GM23248 (cell line): ENCODE measurements around the gene WDR59. TPM values are rescaled to one million over a fixed set of nuclear protein-coding genes. Genes with fewer than 3 reads are reported as not detected.

Source experiments
- DNase-seq: peaks from one replicate; pipeline ENCODE4 v3.0.0-alpha.2; 2015
- H2AFZ ChIP-seq: fragments of 200-600 bp; sonication (generic); 2 replicates; pipeline ENCODE4 v1.6.1; 2016; ENCODE audit warnings: antibody characterized with exemption
- H3F3A ChIP-seq: fragments of 200-600 bp; sonication (generic); 2 replicates; pipeline ENCODE4 v1.6.1; 2016; ENCODE audit warnings: mild to moderate bottlenecking, antibody characterized with exemption, mixed run types; ENCODE audit not compliant: insufficient read depth
- H3K27ac ChIP-seq: fragments of 200-600 bp; sonication (generic); 2 replicates; pipeline ENCODE4 v1.5.1; 2016; ENCODE audit warnings: mild to moderate bottlenecking
- H3K27me3 ChIP-seq: fragments of 200-600 bp; sonication (generic); replicated peaks from 2 replicates; pipeline ENCODE4 v1.6.1; 2016; ENCODE audit warnings: mild to moderate bottlenecking; ENCODE audit not compliant: insufficient read depth
- H3K36me3 ChIP-seq: fragments of 200-600 bp; sonication (generic); 2 replicates; pipeline ENCODE4 v1.6.1; 2016; ENCODE audit warnings: low read depth, mild to moderate bottlenecking
- H3K4me1 ChIP-seq: fragments of 200-600 bp; sonication (generic); 2 replicates; pipeline ENCODE4 v1.6.1; 2016; ENCODE audit warnings: mild to moderate bottlenecking; ENCODE audit not compliant: insufficient read depth
- H3K4me2 ChIP-seq: fragments of 200-600 bp; sonication (generic); one replicate; pipeline ENCODE4 v1.6.1; 2016; ENCODE audit warnings: mild to moderate bottlenecking; ENCODE audit not compliant: unreplicated experiment
- H3K4me3 ChIP-seq: fragments of 200-600 bp; sonication (generic); 2 replicates; pipeline ENCODE4 v1.5.1; 2016; ENCODE audit warnings: mild to moderate bottlenecking
- H3K79me2 ChIP-seq: fragments of 200-600 bp; sonication (generic); 2 replicates; pipeline ENCODE4 v1.6.1; 2016; ENCODE audit warnings: mild to moderate bottlenecking; ENCODE audit not compliant: insufficient read depth
- H3K9ac ChIP-seq: fragments of 200-600 bp; sonication (generic); 2 replicates; pipeline ENCODE4 v1.6.1; 2016; ENCODE audit warnings: mild to moderate bottlenecking
- H3K9me2 ChIP-seq: fragments of 200-600 bp; sonication (generic); 2 replicates; pipeline ENCODE4 v1.6.1; 2016; ENCODE audit warnings: mixed run types, mild to moderate bottlenecking, moderate library complexity; ENCODE audit not compliant: insufficient read depth
- H3K9me3 ChIP-seq: fragments of 200-600 bp; sonication (generic); one replicate; pipeline ENCODE4 v1.6.1; 2017; ENCODE audit warnings: low read depth
- H4K20me1 ChIP-seq: fragments of 200-600 bp; sonication (generic); 2 replicates; pipeline ENCODE4 v1.6.0; 2016; ENCODE audit not compliant: insufficient read depth
- EZH2 ChIP-seq: fragments of 200-600 bp; sonication (generic); IDR thresholded peaks from 2 replicates; pipeline ENCODE4 v1.6.1; 2018; ENCODE audit warnings: antibody characterized with exemption, mild to moderate bottlenecking; ENCODE audit not compliant: insufficient read depth, poor library complexity, severe bottlenecking
- EZH2phosphoT487 ChIP-seq: fragments of 200-600 bp; sonication (generic); IDR thresholded peaks from 2 replicates; pipeline ENCODE4 v1.6.1; 2018; ENCODE audit warnings: antibody characterized with exemption, moderate library complexity, mild to moderate bottlenecking, low read depth; ENCODE audit not compliant: insufficient read depth
- WGBS, 2 experiments: methylation state at CpG; one replicate each; pipeline ENCODE4 v1.1.6; 2015 to 2017; ENCODE audit warnings: low lambda C conversion rate in 2 of 2, low coverage in 1 of 2; ENCODE audit errors: missing lambda C conversion rate in 2 of 2; 5-methylcytosine and 5-hydroxymethylcytosine counted together
- in situ Hi-C: fragments of 300-500 bp; cut with MboI; formaldehyde crosslinking; loops from 2 replicates; pipeline ENCODE4 v1.15.0; 2020
- polyA plus RNA-seq: library from polyadenylated mRNA; unstranded; fragments of >200 nt; fragmentation: Nextera tagmentation; extraction: Ambion mirVana; gene quantifications from 2 replicates; pipeline ENCODE4 v1.2.1, GENCODE V29; 2016
- total RNA-seq: library from RNA; depleted of rRNA; stranded (reverse); fragments of >200 nt; shearing (Covaris generic); gene quantifications from 2 replicates; pipeline ENCODE4 v1.2.3, GENCODE V29; 2014

WDR59 gene
- total and polyA plus RNA-seq, 2 experiments from 2014 or later = 8.3 to 15.2 TPM

DNA sequence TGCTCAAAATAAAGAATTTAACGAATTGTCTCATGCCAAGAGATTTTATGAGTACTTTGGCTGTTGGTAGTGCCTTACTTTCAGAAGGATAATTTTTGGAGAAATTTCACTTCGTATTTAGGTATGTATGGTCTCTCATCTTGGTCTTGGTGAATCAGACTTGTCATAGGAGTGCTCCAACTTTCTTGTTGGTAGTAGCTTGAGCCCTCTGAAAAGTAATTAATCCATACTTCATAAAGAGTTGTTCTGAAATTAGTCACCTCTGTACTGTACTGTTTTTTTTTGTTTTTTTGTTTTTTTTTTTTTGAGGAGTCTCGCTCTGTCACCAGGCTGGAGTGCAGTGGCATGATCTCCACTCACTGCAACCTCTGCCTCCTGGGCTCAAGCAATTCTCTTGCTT, 25.5 kb upstream of the WDR59 start:
- H3F3A ChIP-seq = peaks cover 31% of the 10 kb centered on the region
- H2AFZ ChIP-seq = no peak overlapping the region
- H3K36me3 ChIP-seq = no peaks in the 10 kb centered on the region
- H3K4me3 ChIP-seq = no peak overlapping the region
- H3K27me3 ChIP-seq = no peaks in the 10 kb centered on the region
- no peak overlapping the region for H3K9ac ChIP-seq
- WGBS, 2 experiments = 7 to 8% methylated on average over 2 to 3 of the region's 3 CpGs
- peaks cover 90% of the 10 kb centered on the region for H3K79me2 ChIP-seq
- TF ChIP-seq EZH2phosphoT487 = no peak
- no peak for TF ChIP-seq EZH2
- H4K20me1 ChIP-seq = no peaks in the 10 kb centered on the region
- no peak for DNase-seq
- no peak overlapping the region for H3K27ac ChIP-seq
- H3K4me1 ChIP-seq = peaks cover 28% of the 10 kb centered on the region
- H3K4me2 ChIP-seq = no peak overlapping the region
- in situ Hi-C loops = no loop called here
- no peaks in the 10 kb centered on the region for H3K9me2 ChIP-seq
- H3K9me3 ChIP-seq = no peaks in the 10 kb centered on the region

DNA sequence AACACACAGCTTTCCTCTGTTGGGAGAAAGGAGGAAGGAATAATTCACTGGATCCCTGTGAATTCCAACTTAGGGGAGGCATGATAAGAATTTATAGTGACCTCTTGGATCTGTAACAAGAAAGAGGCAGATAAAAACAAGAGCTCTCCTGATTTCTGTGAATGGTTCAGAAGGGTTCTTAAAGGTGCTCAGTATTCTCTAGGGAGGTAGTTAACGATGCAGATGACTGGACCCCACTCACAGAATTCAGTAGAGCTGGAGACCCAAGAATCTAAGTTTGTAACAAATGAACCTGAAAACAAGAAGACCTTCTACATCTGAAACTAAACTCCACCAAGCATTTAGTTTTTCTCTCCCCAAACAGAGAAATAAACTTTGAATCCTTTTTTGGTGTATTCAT, 22.5 kb upstream of the WDR59 start:
- Histone ChIP-seq H3K4me1 (peaks cover 21% of the 10 kb centered on the region), H3K4me3 (no peak overlapping the region), H3F3A (peaks cover 21% of the 10 kb centered on the region), H3K27ac (no peak overlapping the region), H3K27me3 (no peaks in the 10 kb centered on the region), H2AFZ (no peak overlapping the region), H3K9me3 (no peaks in the 10 kb centered on the region), H3K9ac (no peak overlapping the region), H4K20me1 (no peaks in the 10 kb centered on the region), H3K36me3 (no peaks in the 10 kb centered on the region), H3K4me2 (no peak overlapping the region), H3K79me2 (peaks cover 90% of the 10 kb centered on the region), H3K9me2 (no peaks in the 10 kb centered on the region)
- in situ Hi-C loops = no loop called here
- WGBS, 2 experiments = 100% methylated on average over 1 of the region's 1 CpG
- TF ChIP-seq EZH2 (no peak), EZH2phosphoT487 (no peak)
- no peak for DNase-seq

DNA sequence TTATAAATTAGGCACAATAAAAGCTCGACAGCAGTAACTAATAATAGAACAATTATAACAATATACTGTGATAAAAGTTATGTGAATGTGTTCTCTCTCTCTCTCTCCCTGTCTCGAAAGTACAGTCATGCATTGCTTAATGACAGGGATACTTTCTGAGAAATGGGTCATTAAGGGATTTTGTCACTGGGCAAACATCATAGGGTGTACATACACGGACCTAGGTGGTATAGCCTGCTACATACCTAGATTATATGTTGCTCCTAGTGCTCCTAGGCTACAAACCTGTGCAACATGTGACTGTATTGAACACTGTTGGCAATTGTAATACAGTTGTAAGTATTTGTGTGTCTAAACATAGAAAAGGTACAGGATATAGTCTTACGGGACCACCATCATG, 20.8 kb upstream of the WDR59 start:
- 94% methylated on average over 4 of the region's 4 CpGs for WGBS, 2 experiments

DNA sequence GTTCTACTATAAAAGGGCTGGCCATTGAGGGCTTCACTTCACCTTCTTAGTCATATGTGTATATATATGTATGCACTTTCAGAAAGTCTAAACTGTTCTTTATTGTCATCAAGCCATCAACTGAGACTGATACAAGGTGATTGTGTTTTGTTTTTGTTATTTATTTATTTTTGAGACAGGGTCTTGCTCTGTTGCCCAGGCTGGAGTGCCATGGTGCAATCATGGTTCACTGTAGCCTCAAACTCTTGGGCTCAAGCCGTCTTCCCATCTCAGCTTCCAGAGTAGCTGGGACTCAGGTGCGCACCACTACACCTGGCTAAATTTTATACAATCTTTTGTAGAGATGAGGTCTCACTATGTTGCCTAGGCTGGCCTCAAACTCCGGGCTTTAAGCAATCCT, 19.5 kb upstream of the WDR59 start:
- no peak overlapping the region for H3K9ac ChIP-seq
- H3K9me3 ChIP-seq = no peaks in the 10 kb centered on the region
- no peak for TF ChIP-seq EZH2
- TF ChIP-seq EZH2phosphoT487 = no peak
- no peaks in the 10 kb centered on the region for H4K20me1 ChIP-seq
- in situ Hi-C loops = loop anchor here (5.0 kb wide), 1 partner anchor 103 kb away; no protein-coding TSS in a partner anchor
- no peak overlapping the region for H3K4me3 ChIP-seq
- H3K4me1 ChIP-seq = peaks cover 18% of the 10 kb centered on the region
- no peaks in the 10 kb centered on the region for H3K27me3 ChIP-seq
- no peak for DNase-seq
- peaks cover 16% of the 10 kb centered on the region; the same call in 1 of the 2 replicates for H3F3A ChIP-seq
- 95 to 97% methylated on average over 3 of the region's 3 CpGs for WGBS, 2 experiments
- no peak overlapping the region for H3K4me2 ChIP-seq
- H3K36me3 ChIP-seq = no peaks in the 10 kb centered on the region
- H2AFZ ChIP-seq = no peak overlapping the region
- H3K27ac ChIP-seq = no peak overlapping the region
- H3K79me2 ChIP-seq = peaks cover 96% of the 10 kb centered on the region
- no peaks in the 10 kb centered on the region for H3K9me2 ChIP-seq

More for the DNA sequence above, 20.8 kb upstream of the WDR59 start:
- Histone ChIP-seq H3K27me3 (no peaks in the 10 kb centered on the region), H3F3A (peaks cover 18% of the 10 kb centered on the region), H3K4me3 (no peak overlapping the region), H3K9me3 (no peaks in the 10 kb centered on the region), H3K27ac (no peak overlapping the region), H3K9ac (no peak overlapping the region), H3K4me1 (peaks cover 19% of the 10 kb centered on the region), H3K4me2 (no peak overlapping the region), H4K20me1 (no peaks in the 10 kb centered on the region), H3K9me2 (no peaks in the 10 kb centered on the region), H2AFZ (no peak overlapping the region), H3K36me3 (no peaks in the 10 kb centered on the region), H3K79me2 (peaks cover 97% of the 10 kb centered on the region)
- no peak for TF ChIP-seq EZH2
- TF ChIP-seq EZH2phosphoT487 = no peak
- in situ Hi-C loops = no loop called here
- no peak for DNase-seq

DNA sequence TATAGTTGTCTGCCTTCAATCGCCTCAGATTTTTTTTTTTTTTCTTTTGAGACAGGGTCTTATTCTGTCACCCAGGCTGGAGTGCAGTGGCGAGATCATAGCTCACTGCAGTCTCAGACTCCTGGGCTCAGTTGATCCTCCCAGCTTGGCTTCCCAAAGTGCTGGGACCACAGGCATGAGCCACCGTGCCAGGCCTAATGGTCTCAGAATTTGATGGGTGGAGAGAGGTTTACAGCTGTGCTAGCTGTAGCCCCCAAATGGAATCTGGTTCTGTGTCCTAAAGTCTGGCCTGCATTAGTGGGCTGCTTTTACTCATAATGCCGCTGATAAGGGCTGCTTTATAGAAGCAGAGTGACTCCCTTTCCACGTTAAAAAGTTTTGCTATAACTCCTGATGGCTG, 19.0 kb upstream of the WDR59 start:
- no peak overlapping the region for H3K27ac ChIP-seq
- in situ Hi-C loops = loop anchor here (5.0 kb wide), 1 partner anchor 103 kb away; no protein-coding TSS in a partner anchor
- H3K4me3 ChIP-seq = no peak overlapping the region
- H3K79me2 ChIP-seq = peaks cover 91% of the 10 kb centered on the region
- WGBS, 2 experiments = 82 to 87% methylated on average over 5 of the region's 5 CpGs
- peaks cover 18% of the 10 kb centered on the region for H3K4me1 ChIP-seq
- H2AFZ ChIP-seq = no peak overlapping the region
- no peaks in the 10 kb centered on the region for H3K9me3 ChIP-seq
- no peaks in the 10 kb centered on the region for H3K27me3 ChIP-seq
- no peaks in the 10 kb centered on the region for H3K9me2 ChIP-seq
- no peak overlapping the region for H3K4me2 ChIP-seq
- no peaks in the 10 kb centered on the region for H4K20me1 ChIP-seq
- DNase-seq = no peak
- peaks cover 16% of the 10 kb centered on the region; the same call in 1 of the 2 replicates for H3F3A ChIP-seq
- H3K36me3 ChIP-seq = no peaks in the 10 kb centered on the region
- H3K9ac ChIP-seq = no peak overlapping the region
- TF ChIP-seq EZH2 = no peak
- no peak for TF ChIP-seq EZH2phosphoT487
